ENCODE measurements around the gene SESN3.
"Not testable (repeated sequence)": the region's sequence is repeated elsewhere in the genome, so short reads cannot be mapped to it uniquely, and the experiment has no call there.

SESN3 gene

DNA sequence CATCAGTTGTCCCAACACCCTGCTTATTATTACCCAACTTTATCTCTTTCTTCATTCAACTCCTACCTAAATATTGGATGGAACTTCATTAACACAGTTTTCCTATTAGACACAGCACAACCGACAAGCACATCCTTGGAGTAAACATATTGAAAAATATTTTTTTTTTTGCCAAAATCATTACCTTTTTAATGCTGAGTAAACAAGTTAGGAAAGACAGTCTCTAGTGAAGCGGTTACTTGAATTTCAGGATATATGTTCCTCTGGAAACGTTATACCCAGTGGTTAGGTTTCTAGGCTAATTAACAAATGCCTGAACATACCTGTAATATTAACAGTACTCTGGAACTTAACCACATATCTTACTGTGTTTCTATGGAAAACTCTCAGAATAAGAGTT is 11.4 kb downstream of the SESN3 start:
- DNase-seq, result no peak

DNA sequence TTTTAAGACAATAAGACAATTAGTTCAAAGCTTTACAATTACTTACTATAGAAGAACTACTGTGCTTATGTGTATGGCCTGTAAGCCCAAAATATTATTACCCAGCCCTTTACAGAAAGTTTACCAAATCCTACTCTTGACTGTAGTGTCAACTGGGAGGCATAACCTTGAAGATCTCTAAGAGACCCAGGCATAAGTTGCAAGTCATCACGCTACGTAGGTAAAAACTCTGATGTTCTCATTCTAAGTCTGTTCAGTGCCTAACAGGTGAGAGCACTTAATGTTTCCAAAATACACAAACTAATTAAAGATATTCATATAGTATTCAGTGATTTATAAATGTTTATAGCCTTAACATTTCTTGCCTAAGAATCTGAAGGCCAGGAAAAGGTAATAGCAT is 12.9 kb downstream of the SESN3 start:
- DNase-seq, result no peak

GRCh38 chr11:95212609-95213008 is 18.4 kb downstream of the SESN3 start:
- no peak for DNase-seq

DNA sequence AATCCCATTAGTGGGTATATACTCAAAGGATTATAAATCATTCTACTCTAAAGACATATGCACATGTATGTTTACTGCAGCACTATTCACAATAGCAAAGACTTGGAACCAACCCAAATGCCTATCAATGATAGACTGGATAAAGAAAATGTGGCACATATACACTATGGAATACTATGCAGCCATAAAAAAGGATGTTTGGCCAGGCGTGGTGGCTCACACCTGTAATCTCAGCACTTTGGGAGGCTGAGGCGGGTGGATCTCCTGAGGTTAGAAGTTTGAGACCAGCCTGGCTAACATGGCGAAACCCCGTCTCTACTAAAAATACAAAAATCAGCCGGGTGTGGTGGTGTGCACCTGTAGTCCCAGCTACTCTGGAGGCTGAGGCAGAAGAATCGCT is 21.5 kb downstream of the SESN3 start:
- DNase-seq, result not testable (repeated sequence)

DNA sequence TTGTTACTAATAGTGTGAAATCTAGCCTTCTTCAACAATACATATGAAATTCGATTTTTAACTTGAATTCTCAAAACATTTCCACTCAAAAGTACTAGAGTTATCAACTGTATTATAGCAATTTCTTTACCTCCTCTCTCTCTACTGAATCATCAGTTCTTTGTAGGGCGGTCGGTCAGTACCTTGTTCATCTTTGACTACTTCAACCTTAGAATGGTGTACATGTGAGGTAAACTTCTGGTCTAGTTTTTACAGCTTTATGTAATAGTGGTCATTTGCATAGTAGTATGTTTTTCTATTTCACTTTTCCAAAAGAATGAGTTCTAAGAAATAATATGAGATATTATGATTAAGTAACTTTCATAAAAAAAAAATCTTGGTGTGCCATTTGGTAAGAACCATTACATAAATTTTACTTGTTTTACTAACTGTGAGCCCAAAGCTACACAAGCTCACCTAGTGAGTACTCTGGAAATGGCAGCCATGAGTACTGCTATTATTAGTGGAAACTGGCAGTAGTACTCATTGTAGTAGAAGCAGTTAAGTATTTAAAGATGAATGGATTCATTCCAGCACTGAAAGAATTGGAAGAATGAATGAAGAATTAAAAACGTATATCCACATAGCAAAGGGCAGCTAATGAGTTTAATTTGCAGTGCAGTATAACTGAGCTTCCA is 30.1 kb downstream of the SESN3 start:
- DNase-seq, result no peak

GRCh38 chr11:95195831-95196230 is 35.2 kb downstream of the SESN3 start:
- DNase-seq, result no peak

DNA sequence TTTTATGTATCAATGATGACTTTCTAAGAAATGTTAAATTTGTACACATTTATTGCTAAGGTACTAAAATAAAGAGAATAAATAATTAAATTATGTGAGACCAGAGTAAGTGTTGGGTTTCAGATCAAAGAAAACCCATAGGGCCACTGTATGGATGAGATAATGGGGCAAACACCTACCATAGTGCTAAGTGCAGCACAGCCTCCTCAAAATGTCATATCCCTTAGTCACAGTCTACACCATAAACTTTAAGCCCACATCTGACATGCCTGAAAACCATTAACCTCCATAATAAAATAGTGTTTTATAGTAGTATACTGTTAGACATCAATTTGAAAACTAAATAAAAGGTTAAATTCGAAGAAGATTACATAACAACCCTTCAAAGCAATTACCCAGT is 37.5 kb downstream of the SESN3 start:
- DNase-seq, result no peak

- no peak for DNase-seq
These were observed 38.3 kb downstream of the SESN3 start for GRCh38 chr11:95192717-95193116.

- no peak for DNase-seq
These were observed 43.3 kb downstream of the SESN3 start for GRCh38 chr11:95187723-95188122.

GRCh38 chr11:95182397-95182796 is 48.6 kb downstream of the SESN3 start:
- no peak for DNase-seq

DNA sequence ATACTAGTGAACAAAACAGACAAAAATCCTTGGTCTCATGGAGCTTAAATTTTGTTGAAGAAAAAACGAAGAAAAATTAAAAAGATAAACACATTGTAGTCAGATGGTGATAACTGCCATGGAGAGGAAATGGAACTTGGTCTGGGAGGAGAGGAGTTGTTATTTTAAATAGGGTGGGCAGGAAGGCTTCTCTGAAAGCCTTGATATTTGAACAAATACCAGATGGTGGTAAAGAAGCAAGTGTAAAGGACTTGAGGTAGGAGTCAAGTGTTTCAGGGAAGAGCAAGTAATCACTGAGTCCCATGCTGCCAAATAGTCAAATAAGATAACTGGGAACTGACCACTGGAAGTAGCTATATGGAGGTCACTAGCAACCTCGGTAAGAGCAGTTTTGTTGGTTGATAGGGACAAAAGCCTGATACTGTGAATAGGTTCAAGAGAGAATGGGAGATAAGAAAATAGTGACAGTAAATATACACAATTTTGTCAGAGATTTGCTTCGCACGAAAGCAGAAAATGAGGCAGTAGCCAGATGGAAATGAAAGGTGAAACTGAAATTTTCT is 55.1 kb downstream of the SESN3 start:
- no peak for DNase-seq

DNA sequence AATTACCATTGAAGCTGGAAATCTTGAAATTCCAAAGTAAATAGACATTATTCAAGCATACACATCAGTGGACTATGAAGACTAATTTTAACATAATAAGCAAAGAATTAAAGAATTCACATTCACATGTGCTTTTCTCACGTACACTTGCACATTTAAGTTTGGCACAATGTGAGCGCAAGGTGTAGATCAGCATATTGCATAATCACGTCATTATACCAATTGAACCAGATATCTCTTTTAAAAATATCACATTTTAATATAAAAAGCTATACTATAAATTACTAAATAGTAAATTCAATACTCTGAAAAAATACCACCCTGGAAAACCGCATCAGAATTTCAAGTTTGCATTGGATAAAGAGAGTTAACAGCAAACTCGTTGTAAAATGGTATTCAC is 60.7 kb downstream of the SESN3 start:
- no peak for DNase-seq

DNA sequence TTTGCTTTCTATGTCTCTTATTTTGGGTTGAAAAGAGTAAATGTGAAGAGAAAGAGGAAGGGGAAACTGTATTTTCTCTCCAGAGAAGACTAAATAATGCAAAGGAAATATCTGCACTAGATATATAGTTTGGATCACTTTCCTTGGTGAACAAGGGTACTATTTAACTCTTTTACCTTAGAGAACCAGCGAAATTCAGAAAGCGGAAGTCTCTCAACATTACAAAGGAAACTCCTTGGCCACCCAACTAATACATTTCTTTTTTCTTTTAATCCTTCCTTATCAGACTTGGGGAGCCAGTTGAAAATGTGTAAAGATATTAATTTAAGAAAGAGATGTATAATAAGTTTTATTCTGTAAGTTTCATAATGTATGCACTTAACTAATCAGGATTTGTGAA is 64.2 kb downstream of the SESN3 start:
- no peak for DNase-seq

GRCh38 chr11:95165638-95166037 is 65.4 kb downstream of the SESN3 start:
- DNase-seq, result no peak

DNA sequence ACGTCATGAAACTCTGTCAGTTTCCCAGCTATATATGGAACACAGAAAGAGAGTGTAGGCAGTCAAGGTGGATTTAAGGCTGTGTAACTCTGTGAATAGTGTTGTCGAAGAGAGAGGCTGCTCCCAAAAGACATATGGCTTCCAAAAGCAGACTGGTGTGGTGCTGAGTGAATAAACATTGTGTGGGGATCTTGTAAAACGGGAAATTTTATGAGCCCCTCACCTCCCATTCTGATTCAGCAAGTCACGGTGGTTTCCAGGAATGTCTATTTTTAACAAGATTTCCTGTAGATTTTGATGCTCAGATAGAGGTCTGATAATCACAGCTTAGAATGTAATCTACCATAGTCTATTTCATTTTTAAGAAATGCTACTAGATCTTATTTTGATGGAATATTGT is 67.9 kb downstream of the SESN3 start:
- DNase-seq, result no peak

GRCh38 chr11:95161248-95161647 is 69.8 kb downstream of the SESN3 start:
- no peak for DNase-seq

DNA sequence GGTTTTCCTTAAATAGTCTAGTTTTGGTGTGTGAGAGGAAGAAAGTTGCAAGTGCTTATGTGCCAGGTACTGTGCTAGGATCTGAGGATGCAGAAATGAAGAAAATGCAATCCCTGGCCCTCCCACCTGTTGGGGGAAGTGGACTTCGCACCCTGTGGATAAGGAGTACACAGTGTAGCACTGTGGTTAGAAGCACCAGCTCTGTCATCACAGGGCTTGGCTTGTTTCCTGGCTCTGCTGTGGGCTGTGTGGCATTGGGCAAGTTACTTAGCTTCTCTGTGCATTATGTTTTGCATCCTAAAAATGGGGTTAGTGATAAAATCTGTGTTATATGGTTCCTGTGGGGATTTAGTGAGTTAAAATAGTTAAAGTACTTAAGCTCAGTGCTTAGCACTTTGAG is 73.2 kb downstream of the SESN3 start:
- DNase-seq, result no peak

DNA sequence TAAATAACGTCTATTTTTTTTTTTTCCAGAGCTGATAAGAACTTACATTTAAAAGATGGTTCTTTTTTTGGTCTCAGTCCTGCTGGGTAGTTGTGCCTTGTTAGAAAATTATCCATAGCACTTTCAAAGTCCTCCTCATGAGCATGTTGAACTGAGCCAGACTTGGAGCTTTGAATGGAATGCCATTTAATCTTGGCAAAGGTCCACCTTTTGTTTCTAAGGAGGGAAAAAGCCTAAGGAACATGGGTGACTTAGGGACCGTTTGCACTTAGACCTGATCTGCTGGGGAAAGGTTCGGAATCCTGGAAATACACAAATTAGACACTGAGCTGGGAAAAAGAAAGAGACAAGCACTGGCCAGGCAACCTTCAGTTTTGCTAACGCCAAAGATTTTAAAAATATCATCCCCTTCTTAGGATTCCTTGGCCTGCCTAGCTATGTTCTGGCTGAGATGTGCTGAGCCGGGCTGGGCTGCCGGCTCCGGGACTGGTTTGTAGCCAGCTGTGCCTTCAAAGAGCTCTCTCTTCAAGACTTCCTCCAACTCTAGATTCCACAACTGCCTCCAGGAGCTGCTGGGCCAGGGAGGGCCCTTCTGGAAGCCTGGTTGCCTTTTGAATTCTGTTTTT is 74.0 kb downstream of the SESN3 start:
- peak; percentile 71 for DNase-seq

- DNase-seq, result no peak
These were observed 74.8 kb downstream of the SESN3 start for GRCh38 chr11:95156133-95156721.

DNA sequence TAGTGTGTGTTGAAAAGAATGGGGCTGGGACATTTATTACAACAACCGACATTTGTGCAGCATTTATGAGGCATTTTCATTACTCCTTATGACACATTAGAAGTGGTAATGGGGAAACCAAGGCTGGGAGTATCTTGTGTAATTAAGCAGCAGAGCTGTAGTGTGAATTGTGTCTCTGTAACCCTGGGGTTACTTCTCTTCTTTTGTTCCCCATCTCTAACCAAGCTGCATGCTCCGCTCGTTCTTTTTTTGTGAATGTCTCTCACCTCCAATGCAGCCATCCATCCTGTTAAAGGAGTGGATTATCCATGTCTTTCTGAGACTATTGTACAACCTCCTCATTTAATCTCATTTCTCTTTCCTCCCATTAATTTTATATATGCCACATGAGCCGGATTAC is 75.6 kb downstream of the SESN3 start:
- DNase-seq, result no peak

DNA sequence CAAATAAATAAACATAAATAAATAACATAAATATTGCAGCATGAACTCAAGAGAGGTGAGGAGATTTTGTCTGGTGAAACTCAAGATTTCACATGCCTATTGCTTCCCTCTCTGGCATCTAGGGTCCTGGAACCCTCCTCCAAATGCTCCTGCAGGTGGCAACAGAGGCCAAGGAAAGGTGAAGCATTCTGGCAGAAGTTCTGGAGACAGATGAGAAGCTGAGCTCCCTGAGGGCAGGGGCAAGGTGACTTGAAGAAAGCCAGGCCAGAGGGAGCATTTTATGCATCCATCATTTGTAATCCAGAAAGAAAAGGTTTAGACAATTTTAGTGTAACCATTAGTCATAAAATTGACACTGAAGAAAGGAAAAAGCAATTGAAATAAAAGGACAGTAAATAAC is 76.5 kb downstream of the SESN3 start:
- DNase-seq, result no peak

DNA sequence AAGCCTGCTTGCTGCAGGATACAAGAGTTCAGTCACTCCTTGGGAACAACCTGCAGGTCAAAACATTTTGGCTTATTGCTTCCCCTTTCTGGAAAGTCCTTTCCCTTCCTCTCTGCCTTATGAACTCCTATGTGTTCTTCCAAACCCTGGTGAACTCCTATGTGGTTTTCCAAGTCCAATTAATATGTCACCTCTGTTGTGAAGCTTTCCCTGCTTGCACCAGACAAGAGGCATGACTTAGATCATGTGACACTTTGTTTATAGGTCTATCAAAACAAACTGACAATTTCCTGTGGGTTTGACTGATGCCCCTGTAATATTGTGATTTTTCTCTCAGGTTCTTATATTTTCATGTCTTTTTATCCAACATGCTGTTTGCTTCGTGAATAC is 77.2 kb downstream of the SESN3 start:
- DNase-seq, result no peak

DNA sequence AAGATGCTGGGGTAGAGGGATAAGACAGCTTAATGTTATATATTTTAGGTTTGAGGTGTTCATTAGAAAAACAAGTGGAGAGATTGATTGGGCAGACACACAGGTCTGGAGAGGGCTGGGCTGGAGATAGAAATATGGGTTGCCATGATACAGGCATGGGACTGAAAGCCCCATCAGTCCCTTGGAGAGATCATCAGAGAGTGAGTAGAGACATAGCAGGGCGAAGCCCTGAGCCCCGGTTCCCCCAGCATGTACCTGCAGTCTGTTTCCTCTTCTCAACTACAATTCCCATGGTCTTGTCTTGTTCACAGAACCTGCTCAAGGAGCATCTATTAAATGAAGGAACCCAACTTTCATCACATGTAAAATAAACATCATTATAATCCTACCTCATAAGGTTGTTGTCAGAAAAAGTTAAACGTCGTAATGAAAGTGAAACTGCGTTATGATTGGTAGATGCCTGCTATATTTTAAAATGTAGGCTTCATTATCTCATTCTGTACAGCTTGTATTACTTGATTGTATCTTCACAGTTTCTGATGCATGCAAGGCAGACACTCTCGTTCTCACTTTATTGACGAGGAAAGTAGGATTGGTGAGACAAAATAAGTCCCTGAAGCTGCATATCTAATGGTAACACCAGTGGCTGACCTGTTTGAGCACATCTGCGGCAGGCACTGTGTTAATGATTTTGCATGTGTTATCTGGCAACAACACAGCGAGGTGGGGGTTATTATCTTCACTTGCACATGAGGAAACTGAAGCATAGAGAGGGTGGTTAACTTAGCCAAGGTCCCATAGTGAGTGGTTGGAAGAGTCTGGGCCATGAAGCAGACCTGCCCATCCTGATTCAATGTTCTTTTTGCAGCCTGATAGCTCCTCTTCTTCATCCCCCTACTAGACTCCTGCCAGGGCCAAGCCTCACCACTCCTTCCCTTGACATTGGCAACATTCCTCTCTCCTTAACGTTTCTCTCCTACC is 77.8 kb downstream of the SESN3 start:
- no peak for DNase-seq
